Mesendoderm (in vitro differentiated cells): ENCODE measurements around the gene EPB41L2.

Source experiments
- DNase-seq: peaks from one replicate; pipeline ENCODE4 v3.0.0; 2013
- H2AK5ac ChIP-seq: 2 replicates; pipeline ENCODE4 v1.6.1; 2013; ENCODE audit warnings: low read length, inconsistent platforms
- H2BK120ac ChIP-seq: 2 replicates; pipeline ENCODE4 v1.6.1; 2013; ENCODE audit warnings: low read depth, mild to moderate bottlenecking, low read length, moderate library complexity, mixed read lengths
- H2BK15ac ChIP-seq: replicated peaks from 2 replicates; pipeline ENCODE4 v1.6.1; 2013; ENCODE audit warnings: low read depth, mild to moderate bottlenecking, moderate library complexity
- H2BK5ac ChIP-seq: 2 replicates; pipeline ENCODE4 v1.6.1; 2013; ENCODE audit warnings: low read length, inconsistent platforms
- H3K18ac ChIP-seq: 2 replicates; pipeline ENCODE4 v1.6.1; 2013; ENCODE audit warnings: mild to moderate bottlenecking, low read length, mixed read lengths
- H3K23ac ChIP-seq: one replicate; pipeline ENCODE4 v1.6.1; 2013; ENCODE audit warnings: low read length
- H3K27ac ChIP-seq: 2 replicates; pipeline ENCODE4 v1.5.1; 2013; ENCODE audit warnings: low read depth, mild to moderate bottlenecking, inconsistent platforms, low read length, moderate library complexity
- H3K27me3 ChIP-seq: 2 replicates; pipeline ENCODE4 v1.6.1; 2013; ENCODE audit warnings: low read length, control low read depth, mild to moderate bottlenecking, inconsistent platforms; ENCODE audit not compliant: insufficient read depth, poor library complexity
- H3K36me3 ChIP-seq: 2 replicates; pipeline ENCODE4 v1.6.1; 2013; ENCODE audit warnings: low read length, inconsistent platforms; ENCODE audit not compliant: control insufficient read depth, insufficient read depth
- H3K4ac ChIP-seq: one replicate; pipeline ENCODE4 v1.6.1; 2013; ENCODE audit warnings: low read depth, mild to moderate bottlenecking, low read length, moderate library complexity
- H3K4me1 ChIP-seq: 2 replicates; pipeline ENCODE4 v1.6.1; 2013; ENCODE audit warnings: low read depth, low read length, inconsistent platforms; ENCODE audit not compliant: control insufficient read depth
- H3K4me2 ChIP-seq: 2 replicates; pipeline ENCODE4 v1.6.1; 2013; ENCODE audit warnings: low read length
- H3K4me3 ChIP-seq: 2 replicates; pipeline ENCODE4 v1.5.1; 2013; ENCODE audit warnings: mild to moderate bottlenecking, low read length
- H3K56ac ChIP-seq: one replicate; pipeline ENCODE4 v1.6.1; 2013; ENCODE audit warnings: low read length
- H3K79me1 ChIP-seq: 2 replicates; pipeline ENCODE4 v1.6.1; 2013; ENCODE audit warnings: low read length, inconsistent platforms
- H3K79me2 ChIP-seq: 2 replicates; pipeline ENCODE4 v1.6.1; 2013; ENCODE audit warnings: mild to moderate bottlenecking, low read length; ENCODE audit not compliant: control insufficient read depth, insufficient read depth
- H3K9ac ChIP-seq: 2 replicates; pipeline ENCODE4 v1.6.1; 2013; ENCODE audit warnings: low read length, inconsistent platforms
- H4K5ac ChIP-seq: one replicate; pipeline ENCODE4 v1.6.1; 2013; ENCODE audit warnings: low read length
- H4K8ac ChIP-seq: one replicate; pipeline ENCODE4 v1.6.1; 2013; ENCODE audit warnings: low read depth, mild to moderate bottlenecking, control low read depth, low read length, moderate library complexity
- WGBS: extraction: QIAGEN DNeasy Blood & Tissue Kit; methylation state at CpG from one replicate; pipeline ENCODE4 v1.1.7; 2013; ENCODE audit warnings: low lambda C conversion rate, missing lambda C conversion rate; ENCODE audit not compliant: insufficient coverage; ENCODE audit errors: extremely low coverage; 5-methylcytosine and 5-hydroxymethylcytosine counted together

The EPB41L2 gene

GRCh38 chr6:130864344-130864743 is 198.7 kb downstream of the EPB41L2 start:
- H3K79me1 ChIP-seq: no peaks in the 10 kb centered on the region
- H2BK120ac ChIP-seq: no peak overlapping the region
- H3K79me2 ChIP-seq: no peaks in the 10 kb centered on the region
- H3K23ac ChIP-seq: no peak overlapping the region
- H3K56ac ChIP-seq: no peak overlapping the region
- DNase-seq: no peak
- no peak overlapping the region for H4K5ac ChIP-seq
- H3K9ac ChIP-seq: no peak overlapping the region
- H3K18ac ChIP-seq: no peak overlapping the region
- no peak overlapping the region for H3K4me2 ChIP-seq
- no peaks in the 10 kb centered on the region for H3K4me1 ChIP-seq
- WGBS: 100% methylated on average over 2 of the region's 11 CpGs
- no peaks in the 10 kb centered on the region for H3K27me3 ChIP-seq
- no peak overlapping the region for H2BK15ac ChIP-seq
- H3K4ac ChIP-seq: no peak overlapping the region
- H2BK5ac ChIP-seq: no peak overlapping the region
- no peak overlapping the region for H3K27ac ChIP-seq
- H3K36me3 ChIP-seq: peaks cover 3% of the 10 kb centered on the region
- no peak overlapping the region for H2AK5ac ChIP-seq
- H3K4me3 ChIP-seq: no peak overlapping the region
- H4K8ac ChIP-seq: no peak overlapping the region

- H3K4me1 ChIP-seq: no peaks in the 10 kb centered on the region
- H3K18ac ChIP-seq: no peak overlapping the region
- no peak overlapping the region for H2BK5ac ChIP-seq
- no peak overlapping the region for H3K23ac ChIP-seq
- H2BK15ac ChIP-seq: no peak overlapping the region
- H3K79me2 ChIP-seq: no peaks in the 10 kb centered on the region
- WGBS: no CpG with 5 or more reads among the region's 4 CpGs
- no peak overlapping the region for H4K8ac ChIP-seq
- no peak for DNase-seq
- H3K4me2 ChIP-seq: no peak overlapping the region
- peaks cover 3% of the 10 kb centered on the region for H3K36me3 ChIP-seq
- no peak overlapping the region for H3K4ac ChIP-seq
- no peak overlapping the region for H3K9ac ChIP-seq
- H3K4me3 ChIP-seq: no peak overlapping the region
- no peaks in the 10 kb centered on the region for H3K27me3 ChIP-seq
- no peak overlapping the region for H3K56ac ChIP-seq
- H2BK120ac ChIP-seq: no peak overlapping the region
- H3K79me1 ChIP-seq: no peaks in the 10 kb centered on the region
- no peak overlapping the region for H2AK5ac ChIP-seq
- H3K27ac ChIP-seq: no peak overlapping the region
- H4K5ac ChIP-seq: no peak overlapping the region
Observed at GRCh38 chr6:130863415-130864230, 199.4 kb downstream of the EPB41L2 start.

- no peaks in the 10 kb centered on the region for H3K27me3 ChIP-seq
- H4K5ac ChIP-seq: no peak overlapping the region
- no peak overlapping the region for H2BK5ac ChIP-seq
- no peak overlapping the region for H3K4ac ChIP-seq
- no peak overlapping the region for H4K8ac ChIP-seq
- H3K36me3 ChIP-seq: peaks cover 3% of the 10 kb centered on the region
- no peaks in the 10 kb centered on the region for H3K4me1 ChIP-seq
- H3K79me2 ChIP-seq: no peaks in the 10 kb centered on the region
- no peak overlapping the region for H2AK5ac ChIP-seq
- no peak overlapping the region for H3K4me2 ChIP-seq
- H3K56ac ChIP-seq: no peak overlapping the region
- H3K18ac ChIP-seq: no peak overlapping the region
- no CpG with 5 or more reads among the region's 2 CpGs for WGBS
- H2BK15ac ChIP-seq: no peak overlapping the region
- DNase-seq: no peak
- H3K9ac ChIP-seq: no peak overlapping the region
- H3K27ac ChIP-seq: no peak overlapping the region
- H3K4me3 ChIP-seq: no peak overlapping the region
- no peak overlapping the region for H3K23ac ChIP-seq
- no peak overlapping the region for H2BK120ac ChIP-seq
- H3K79me1 ChIP-seq: no peaks in the 10 kb centered on the region
Observed at GRCh38 chr6:130862370-130862769, 200.7 kb downstream of the EPB41L2 start.

GRCh38 chr6:130859161-130859867 is 203.7 kb downstream of the EPB41L2 start:
- H2AK5ac ChIP-seq: no peak overlapping the region
- no peak overlapping the region for H2BK15ac ChIP-seq
- no peak overlapping the region for H3K27ac ChIP-seq
- H3K23ac ChIP-seq: no peak overlapping the region
- no peaks in the 10 kb centered on the region for H3K27me3 ChIP-seq
- H2BK5ac ChIP-seq: no peak overlapping the region
- no peak overlapping the region for H3K9ac ChIP-seq
- no peaks in the 10 kb centered on the region for H3K4me1 ChIP-seq
- no peak for DNase-seq
- no peak overlapping the region for H3K56ac ChIP-seq
- no peak overlapping the region for H4K5ac ChIP-seq
- H3K79me1 ChIP-seq: no peaks in the 10 kb centered on the region
- H3K36me3 ChIP-seq: peaks cover under 1% of the 10 kb centered on the region
- H2BK120ac ChIP-seq: no peak overlapping the region
- no peak overlapping the region for H3K18ac ChIP-seq
- no CpG with 5 or more reads among the region's 11 CpGs for WGBS
- no peak overlapping the region for H4K8ac ChIP-seq
- H3K4me3 ChIP-seq: no peak overlapping the region
- no peak overlapping the region for H3K4me2 ChIP-seq
- H3K79me2 ChIP-seq: no peaks in the 10 kb centered on the region
- no peak overlapping the region for H3K4ac ChIP-seq

- no CpG with 5 or more reads among the region's 2 CpGs for WGBS
- H2AK5ac ChIP-seq: no peak overlapping the region
Observed at GRCh38 chr6:130858498-130859160, 204.4 kb downstream of the EPB41L2 start.

More at GRCh38 chr6:130858498-130859160, 204.4 kb downstream of the EPB41L2 start:
- no peak overlapping the region for H2BK120ac ChIP-seq
- no peak overlapping the region for H3K23ac ChIP-seq
- peaks cover 1% of the 10 kb centered on the region for H3K4me1 ChIP-seq
- no peaks in the 10 kb centered on the region for H3K27me3 ChIP-seq
- no peak overlapping the region for H3K56ac ChIP-seq
- no peaks in the 10 kb centered on the region for H3K36me3 ChIP-seq
- no peak overlapping the region for H3K4me3 ChIP-seq
- no peak overlapping the region for H3K27ac ChIP-seq
- H3K79me1 ChIP-seq: no peaks in the 10 kb centered on the region
- no peak overlapping the region for H4K5ac ChIP-seq
- no peak overlapping the region for H3K4me2 ChIP-seq
- no peak for DNase-seq
- H3K4ac ChIP-seq: no peak overlapping the region
- H2BK5ac ChIP-seq: no peak overlapping the region
- no peak overlapping the region for H2BK15ac ChIP-seq
- no peak overlapping the region for H3K9ac ChIP-seq
- H3K18ac ChIP-seq: no peak overlapping the region
- H3K79me2 ChIP-seq: no peaks in the 10 kb centered on the region
- H4K8ac ChIP-seq: no peak overlapping the region
